ENCODE measurements around the gene KRT7.

The KRT7 gene

DNA sequence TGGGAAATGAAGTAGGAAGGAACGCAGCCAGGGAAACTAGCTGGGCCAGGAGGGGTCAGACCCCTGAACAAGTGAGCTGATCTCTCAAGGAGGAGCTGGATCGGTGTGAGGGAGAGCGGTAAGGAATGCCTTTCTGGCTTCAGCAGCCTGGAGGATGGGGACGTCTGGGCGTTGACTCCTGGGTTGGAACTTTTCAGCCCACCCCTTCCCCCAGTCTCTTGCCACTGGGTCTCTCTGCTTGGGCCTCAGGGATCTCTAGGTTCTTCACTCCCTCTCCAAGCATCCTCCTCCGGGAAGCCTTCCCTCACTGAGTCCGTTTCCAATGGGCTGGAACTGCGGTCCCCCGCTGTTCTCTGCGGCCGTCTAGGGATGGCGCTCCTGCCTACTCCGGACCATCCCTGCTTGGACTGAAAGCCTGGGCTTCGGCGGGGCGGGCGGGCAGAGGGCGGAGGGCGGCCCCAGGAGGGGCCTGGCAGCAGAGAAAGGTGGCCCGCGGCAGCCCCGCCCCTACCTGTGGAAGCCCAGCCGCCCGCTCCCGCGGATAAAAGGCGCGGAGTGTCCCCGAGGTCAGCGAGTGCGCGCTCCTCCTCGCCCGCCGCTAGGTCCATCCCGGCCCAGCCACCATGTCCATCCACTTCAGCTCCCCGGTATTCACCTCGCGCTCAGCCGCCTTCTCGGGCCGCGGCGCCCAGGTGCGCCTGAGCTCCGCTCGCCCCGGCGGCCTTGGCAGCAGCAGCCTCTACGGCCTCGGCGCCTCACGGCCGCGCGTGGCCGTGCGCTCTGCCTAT, at the start of gene KRT7:
Gene KRT7, plus strand, starts transcription at position 570 of the 788 bp plus-strand sequence. Its CDS starts 54 bp downstream, at position 624.
- DNase-seq, result no peak

- no peak for DNase-seq
Observed at GRCh38 chr12:52183544-52183910, 49.5 kb upstream of the KRT7 start.

GRCh38 chr12:52183971-52184370, 49.1 kb upstream of the KRT7 start:
- DNase-seq, result no peak

DNA sequence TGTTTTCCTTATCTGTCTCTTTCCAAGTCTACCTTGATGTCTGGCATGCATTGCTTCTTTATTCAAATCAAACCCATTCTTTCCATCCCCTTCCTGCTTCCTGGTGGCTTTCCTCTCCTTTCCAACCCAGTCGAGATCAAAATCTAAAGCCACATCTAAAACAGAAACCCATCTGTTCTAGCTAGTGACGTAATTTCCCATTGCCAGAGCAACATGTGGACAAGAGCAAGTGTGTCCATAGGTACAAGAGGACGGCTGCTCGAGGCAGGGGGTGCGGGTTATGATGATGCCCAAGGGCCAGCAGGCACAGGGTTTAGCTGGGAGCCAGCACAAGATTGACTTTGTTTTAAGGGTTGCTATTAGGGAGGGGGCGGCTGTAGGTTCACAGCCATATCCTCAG, 48.2 kb upstream of the KRT7 start:
- DNase-seq, result no peak

DNA sequence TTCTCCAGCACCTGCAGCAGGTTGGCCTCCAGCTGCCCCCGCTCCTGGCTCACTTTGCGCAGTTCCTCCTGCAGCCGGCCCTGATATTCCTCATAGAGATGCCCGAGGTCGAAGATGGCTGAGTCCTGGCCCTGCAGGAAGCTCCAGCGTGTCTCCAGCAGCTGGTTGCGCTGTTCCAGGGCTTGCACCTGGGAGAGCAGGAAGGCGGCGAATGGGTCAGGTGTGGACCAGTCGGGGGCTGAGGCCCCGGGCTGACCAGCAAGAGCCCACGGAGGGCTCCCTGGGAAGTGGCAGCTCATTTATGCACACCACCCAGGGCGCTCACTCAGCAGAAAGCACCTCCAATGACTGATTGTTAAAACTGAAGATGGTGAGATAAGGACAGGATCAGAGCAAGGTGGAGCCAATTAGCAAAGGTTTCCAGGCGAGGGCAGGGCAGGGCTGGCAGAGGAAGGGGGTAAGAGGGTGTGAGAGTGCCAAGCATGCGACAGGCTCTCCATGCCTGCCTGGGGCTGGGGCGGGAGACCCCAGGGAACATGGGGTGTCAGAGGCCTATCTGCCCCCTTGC, 47.6 kb upstream of the KRT7 start:
- no peak for DNase-seq

GRCh38 chr12:52186118-52186840, 46.8 kb upstream of the KRT7 start:
- no peak for DNase-seq

GRCh38 chr12:52187206-52187605, 45.8 kb upstream of the KRT7 start:
- DNase-seq, result no peak

- no peak for DNase-seq
Observed at GRCh38 chr12:52187640-52188039, 45.4 kb upstream of the KRT7 start.

DNA sequence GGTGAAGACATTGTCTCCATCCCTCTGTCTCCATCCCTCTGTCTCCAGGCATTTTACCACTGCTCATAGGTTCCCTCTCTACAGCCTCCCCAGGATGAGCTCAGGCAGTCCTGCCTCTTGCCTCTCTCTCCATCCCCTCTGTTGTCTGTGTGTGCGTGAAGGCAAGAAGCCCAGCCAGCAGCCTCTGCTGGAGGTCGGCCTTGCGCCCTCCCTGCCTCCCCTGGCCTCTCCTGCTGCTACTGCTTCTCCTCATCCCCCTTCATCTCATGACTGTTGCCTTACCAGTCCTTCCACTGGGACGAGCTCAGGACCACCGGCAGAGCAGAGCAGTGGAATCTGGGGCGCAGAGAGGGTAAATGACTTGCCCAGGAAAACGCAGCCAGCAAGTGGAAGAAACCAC, 44.4 kb upstream of the KRT7 start:
- no peak for DNase-seq

DNA sequence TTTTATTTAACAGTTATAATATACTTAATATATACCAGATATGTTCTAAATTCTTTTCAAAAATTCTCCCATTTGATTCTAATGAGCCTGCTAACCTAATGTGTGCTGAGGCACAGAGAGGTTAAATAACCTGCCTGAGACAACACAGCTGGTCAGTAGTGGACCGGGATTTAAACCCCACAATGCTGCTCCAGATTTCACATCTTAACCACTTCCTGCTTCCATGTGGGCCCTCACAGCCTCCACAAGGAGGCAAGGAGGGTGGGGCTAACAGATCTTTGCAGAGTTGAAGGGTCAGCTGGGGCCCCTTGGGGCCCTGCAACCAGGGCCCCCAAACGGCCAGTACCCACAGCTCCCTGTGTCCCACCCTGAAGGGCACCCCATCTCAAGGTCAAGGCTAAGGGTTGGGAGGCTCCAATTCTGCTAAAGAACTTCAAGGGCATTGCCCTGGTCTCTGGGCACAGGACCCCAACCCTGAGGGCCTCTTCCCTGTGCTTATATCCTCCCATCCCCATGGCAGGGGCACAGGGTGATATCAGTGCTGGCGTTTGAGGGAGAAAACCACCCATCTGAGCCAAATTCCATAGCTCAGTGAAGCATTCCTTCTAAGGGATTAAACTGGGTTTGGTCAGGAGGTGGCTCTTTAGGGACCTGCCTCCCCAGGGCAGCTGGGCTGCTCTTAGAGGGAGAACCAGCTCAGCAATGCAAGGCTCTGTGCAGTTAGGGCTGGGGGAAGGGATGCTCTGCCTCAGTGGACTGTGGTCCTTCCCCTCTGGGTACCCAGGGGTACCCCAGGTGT, 43.5 kb upstream of the KRT7 start:
- no peak for DNase-seq

- no peak for DNase-seq
Observed at GRCh38 chr12:52190860-52191729, 41.9 kb upstream of the KRT7 start.

- DNase-seq, result peak; percentile 34
Observed at GRCh38 chr12:52191841-52192791, 40.9 kb upstream of the KRT7 start, which contains the start of gene KRT80. Gene KRT80 (minus strand): TSS chr12:52192014. CDS start chr12:52191902, 112 bp downstream.

DNA sequence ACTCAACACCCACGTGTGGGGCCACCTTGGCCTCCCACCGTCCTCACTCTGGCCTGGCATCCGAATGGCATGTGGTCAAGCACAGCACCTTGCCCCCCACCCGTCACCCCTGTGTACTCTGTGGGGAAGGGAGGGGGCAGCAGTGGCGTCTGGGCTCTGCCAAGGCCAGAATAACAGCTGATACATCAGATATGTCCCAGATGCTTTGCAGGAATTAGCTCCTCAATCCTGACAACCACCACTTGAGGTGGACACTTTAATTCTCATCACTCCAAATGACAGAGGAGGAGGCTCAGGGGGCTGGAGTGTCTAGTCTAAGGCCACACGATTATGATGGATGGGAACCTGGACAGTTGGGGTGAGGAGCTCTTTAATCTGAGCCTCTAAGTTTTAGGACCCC, 39.5 kb upstream of the KRT7 start:
- DNase-seq, result no peak

GRCh38 chr12:52193991-52194390, 39.1 kb upstream of the KRT7 start:
- DNase-seq, result no peak

GRCh38 chr12:52195065-52195730, 37.8 kb upstream of the KRT7 start:
- DNase-seq, result no peak

- no peak for DNase-seq
Observed at GRCh38 chr12:52197371-52198231, 35.4 kb upstream of the KRT7 start.

DNA sequence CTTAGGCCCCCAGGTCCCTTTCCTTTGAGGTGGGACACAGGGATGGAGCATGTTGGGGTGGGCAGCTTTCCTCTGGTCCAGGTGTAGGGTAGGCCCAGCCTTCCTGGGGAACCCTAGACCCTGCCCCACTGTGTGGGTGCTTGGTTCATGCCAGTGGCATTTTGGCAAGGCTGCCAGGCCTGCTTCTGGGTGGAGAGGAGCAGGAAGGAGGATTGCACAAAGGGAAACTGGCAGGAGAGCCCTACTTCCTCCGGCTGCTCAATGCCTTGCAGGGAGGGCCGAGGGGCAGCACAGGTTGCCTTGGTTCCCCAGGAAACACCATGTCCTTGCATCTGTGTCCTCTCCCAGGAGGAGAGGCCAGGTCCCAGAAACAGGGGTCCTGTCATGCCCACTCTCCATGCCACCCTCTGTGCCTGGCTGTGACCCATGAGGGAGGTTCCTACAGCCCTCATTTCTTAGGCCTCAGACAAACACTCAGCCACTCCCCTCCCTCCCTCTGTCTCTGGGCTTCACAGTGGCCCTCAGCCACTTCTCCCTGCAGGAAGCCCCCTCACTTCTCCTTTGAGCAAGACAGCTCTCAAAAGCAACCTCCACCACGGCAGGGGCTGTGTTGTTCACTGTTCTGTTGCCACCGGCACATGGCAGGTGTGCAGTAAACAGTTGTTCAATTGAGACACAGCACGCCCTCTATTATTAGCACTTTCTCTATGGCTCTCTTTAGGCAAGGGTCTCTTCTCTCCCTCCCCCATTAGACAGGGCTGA, 34.4 kb upstream of the KRT7 start:
- DNase-seq, result no peak

DNA sequence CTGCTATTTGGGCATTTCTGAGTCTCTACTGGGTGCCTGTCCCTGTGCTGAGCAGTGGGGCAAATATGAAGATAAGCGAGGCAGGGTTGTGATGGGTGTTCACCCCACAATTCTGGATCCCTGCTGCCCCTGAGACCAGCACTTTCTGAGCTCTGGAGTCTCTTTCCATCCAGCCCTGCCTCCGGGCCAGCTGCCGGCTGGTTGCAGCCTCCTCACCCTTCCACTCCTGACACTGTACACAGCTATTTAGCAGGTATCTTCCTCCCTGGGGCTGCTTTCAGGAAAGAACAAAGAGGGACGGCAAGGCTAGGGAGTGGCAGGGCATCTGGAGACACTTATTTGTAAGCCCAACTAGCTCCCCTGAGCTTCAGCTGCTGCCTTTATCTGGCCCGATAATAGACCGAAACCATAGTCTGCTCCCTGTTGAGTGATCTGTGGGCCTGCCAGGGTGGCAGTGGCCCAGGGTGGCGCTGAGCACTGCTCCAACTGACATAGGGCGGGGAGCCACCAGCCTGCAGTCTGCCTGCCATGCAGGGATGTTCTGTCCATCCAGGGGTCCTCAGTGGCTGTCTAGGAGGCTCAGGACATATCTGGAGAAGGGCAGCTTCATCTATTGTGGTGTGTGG, 33.6 kb upstream of the KRT7 start:
- no peak for DNase-seq
